Neural progenitor cell (in vitro differentiated cells): ENCODE measurements around the gene CREB5. TPM values are rescaled to one million over a fixed set of nuclear protein-coding genes. Genes with fewer than 3 reads are reported as not detected.

Experiments
- DNase-seq: peaks from one replicate; pipeline ENCODE4 v3.0.0-alpha.2; 2016; ENCODE audit warnings: low spot score
- H2AFZ ChIP-seq: fragments of 200-600 bp; sonication (generic); replicated peaks from 2 replicates; pipeline ENCODE4 v1.6.1; 2016; ENCODE audit warnings: antibody characterized with exemption
- H3F3A ChIP-seq: fragments of 200-600 bp; sonication (generic); 2 replicates; pipeline ENCODE4 v1.6.1; 2016; ENCODE audit warnings: antibody characterized with exemption, low read depth
- H3K27ac ChIP-seq: fragments of 200-600 bp; sonication (generic); 2 replicates; pipeline ENCODE4 v1.5.1; 2016; ENCODE audit warnings: mild to moderate bottlenecking
- H3K27me3 ChIP-seq: fragments of 200-600 bp; sonication (generic); 2 replicates; pipeline ENCODE4 v1.6.1; 2016; ENCODE audit warnings: mild to moderate bottlenecking, moderate library complexity
- H3K36me3 ChIP-seq: fragments of 200-600 bp; sonication (generic); 2 replicates; pipeline ENCODE4 v1.5.1; 2016
- H3K4me1 ChIP-seq: fragments of 200-600 bp; sonication (generic); 2 replicates; pipeline ENCODE4 v1.6.1; 2016; ENCODE audit warnings: mixed run types
- H3K4me2 ChIP-seq: fragments of 200-600 bp; sonication (generic); 2 replicates; pipeline ENCODE4 v1.6.1; 2016
- H3K4me3 ChIP-seq: fragments of 200-600 bp; sonication (generic); 2 replicates; pipeline ENCODE4 v1.5.1; 2016
- H3K79me2 ChIP-seq: fragments of 200-600 bp; sonication (generic); 2 replicates; pipeline ENCODE4 v1.6.1; 2016; ENCODE audit warnings: low read depth
- H3K9ac ChIP-seq: fragments of 200-600 bp; sonication (generic); 2 replicates; pipeline ENCODE4 v1.6.1; 2016
- H3K9me3 ChIP-seq: fragments of 200-600 bp; sonication (generic); 2 replicates; pipeline ENCODE4 v1.5.1; 2016; ENCODE audit warnings: low read depth
- H4K20me1 ChIP-seq: fragments of 200-600 bp; sonication (generic); 2 replicates; pipeline ENCODE4 v1.6.1; 2016; ENCODE audit warnings: low read depth
- H3K27ac Mint-ChIP-seq: 3 replicates; pipeline ENCODE4 v1.8.0; 2021; ENCODE audit warnings: mixed read lengths
- H3K27me3 Mint-ChIP-seq: 2 replicates; pipeline ENCODE4 v1.8.0; 2022; ENCODE audit warnings: low read depth, mild to moderate bottlenecking, inconsistent platforms, moderate library complexity, mixed read lengths; ENCODE audit not compliant: insufficient read depth
- H3K36me3 Mint-ChIP-seq: 3 replicates; pipeline ENCODE4 v1.8.0; 2021; ENCODE audit warnings: mixed read lengths
- H3K4me1 Mint-ChIP-seq: 3 replicates; pipeline ENCODE4 v1.8.0; 2021; ENCODE audit warnings: mixed read lengths
- H3K4me3 Mint-ChIP-seq: 3 replicates; pipeline ENCODE4 v1.8.0; 2021; ENCODE audit warnings: mild to moderate bottlenecking, moderate library complexity, mixed read lengths
- H3K9me3 Mint-ChIP-seq: 3 replicates; pipeline ENCODE4 v1.8.0; 2020; ENCODE audit warnings: mixed read lengths
- EZH2 ChIP-seq: fragments of 200-600 bp; sonication (generic); IDR thresholded peaks from 2 replicates; pipeline ENCODE4 v1.6.1; 2017; ENCODE audit warnings: antibody characterized with exemption, mild to moderate bottlenecking, moderate library complexity
- EZH2phosphoT487 ChIP-seq: fragments of 200-600 bp; sonication (generic); IDR thresholded peaks from 2 replicates; pipeline ENCODE4 v1.6.1; 2017; ENCODE audit warnings: antibody characterized with exemption
- total RNA-seq: library from RNA; depleted of rRNA; stranded (reverse); fragments of >200 nt; gene quantifications from 2 replicates; pipeline ENCODE4 v1.2.3, GENCODE V29; 2015; ENCODE audit warnings: low replicate concordance
- TF ChIP-seq, protein P1 (sequence below): fragments of 200-600 bp; sonication (generic); IDR thresholded peaks from 2 replicates; pipeline ENCODE4 v1.5.1; 2017; ENCODE audit warnings: antibody characterized with exemption, mild to moderate bottlenecking

CREB5 gene
- total RNA-seq, 1 donor from 2014 or later: 1.2 TPM

- peaks cover 4% of the 10 kb centered on the region for H3K4me1 ChIP-seq
- no peak overlapping the region for H3K27ac ChIP-seq
- Mint-ChIP-seq H3K27me3 (no peaks in the 10 kb centered on the region), H3K4me1 (peaks cover 4% of the 10 kb centered on the region), H3K36me3 (no peaks in the 10 kb centered on the region), H3K9me3 (no peaks in the 10 kb centered on the region), H3K27ac (no peak overlapping the region), H3K4me3 (no peak overlapping the region)
- H2AFZ ChIP-seq: no peak overlapping the region
- H3K36me3 ChIP-seq: no peaks in the 10 kb centered on the region
- H3K4me2 ChIP-seq: no peak overlapping the region
- no peak overlapping the region for H3K4me3 ChIP-seq
- no peaks in the 10 kb centered on the region for H3K79me2 ChIP-seq
- H3K9ac ChIP-seq: no peak overlapping the region
- TF ChIP-seq, protein P1, sequence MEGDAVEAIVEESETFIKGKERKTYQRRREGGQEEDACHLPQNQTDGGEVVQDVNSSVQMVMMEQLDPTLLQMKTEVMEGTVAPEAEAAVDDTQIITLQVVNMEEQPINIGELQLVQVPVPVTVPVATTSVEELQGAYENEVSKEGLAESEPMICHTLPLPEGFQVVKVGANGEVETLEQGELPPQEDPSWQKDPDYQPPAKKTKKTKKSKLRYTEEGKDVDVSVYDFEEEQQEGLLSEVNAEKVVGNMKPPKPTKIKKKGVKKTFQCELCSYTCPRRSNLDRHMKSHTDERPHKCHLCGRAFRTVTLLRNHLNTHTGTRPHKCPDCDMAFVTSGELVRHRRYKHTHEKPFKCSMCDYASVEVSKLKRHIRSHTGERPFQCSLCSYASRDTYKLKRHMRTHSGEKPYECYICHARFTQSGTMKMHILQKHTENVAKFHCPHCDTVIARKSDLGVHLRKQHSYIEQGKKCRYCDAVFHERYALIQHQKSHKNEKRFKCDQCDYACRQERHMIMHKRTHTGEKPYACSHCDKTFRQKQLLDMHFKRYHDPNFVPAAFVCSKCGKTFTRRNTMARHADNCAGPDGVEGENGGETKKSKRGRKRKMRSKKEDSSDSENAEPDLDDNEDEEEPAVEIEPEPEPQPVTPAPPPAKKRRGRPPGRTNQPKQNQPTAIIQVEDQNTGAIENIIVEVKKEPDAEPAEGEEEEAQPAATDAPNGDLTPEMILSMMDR: no peak
- TF ChIP-seq EZH2phosphoT487 (no peak), EZH2 (no peak)
- H4K20me1 ChIP-seq: no peaks in the 10 kb centered on the region
- no peaks in the 10 kb centered on the region for H3K27me3 ChIP-seq
- H3F3A ChIP-seq: no peaks in the 10 kb centered on the region
- DNase-seq: no peak
- H3K9me3 ChIP-seq: no peaks in the 10 kb centered on the region
These were observed 22.2 kb downstream of the CREB5 start for GRCh38 chr7:28434510-28434909.

- DNase-seq: no peak
- H3K4me3 ChIP-seq: no peak overlapping the region
- no peak overlapping the region for H3K4me2 ChIP-seq
- no peaks in the 10 kb centered on the region for H3K9me3 ChIP-seq
- H3K9me3 Mint-ChIP-seq: no peaks in the 10 kb centered on the region
- no peak overlapping the region for H3K4me3 Mint-ChIP-seq
- H3K36me3 Mint-ChIP-seq: no peaks in the 10 kb centered on the region
- H3K4me1 Mint-ChIP-seq: peaks cover 2% of the 10 kb centered on the region
- no peak overlapping the region for H3K27ac ChIP-seq
- H3K36me3 ChIP-seq: no peaks in the 10 kb centered on the region
- peaks cover 4% of the 10 kb centered on the region for H3K4me1 ChIP-seq
- H3K27me3 Mint-ChIP-seq: no peaks in the 10 kb centered on the region
- no peak overlapping the region for H2AFZ ChIP-seq
- no peak overlapping the region for H3K27ac Mint-ChIP-seq
- H3F3A ChIP-seq: no peaks in the 10 kb centered on the region
- no peaks in the 10 kb centered on the region for H3K27me3 ChIP-seq
- H4K20me1 ChIP-seq: no peaks in the 10 kb centered on the region
- no peak for TF ChIP-seq EZH2phosphoT487
- TF ChIP-seq, protein P1: no peak
- TF ChIP-seq EZH2: no peak
- no peak overlapping the region for H3K9ac ChIP-seq
- no peaks in the 10 kb centered on the region for H3K79me2 ChIP-seq
These were observed 22.8 kb downstream of the CREB5 start for GRCh38 chr7:28435152-28435551.

DNA sequence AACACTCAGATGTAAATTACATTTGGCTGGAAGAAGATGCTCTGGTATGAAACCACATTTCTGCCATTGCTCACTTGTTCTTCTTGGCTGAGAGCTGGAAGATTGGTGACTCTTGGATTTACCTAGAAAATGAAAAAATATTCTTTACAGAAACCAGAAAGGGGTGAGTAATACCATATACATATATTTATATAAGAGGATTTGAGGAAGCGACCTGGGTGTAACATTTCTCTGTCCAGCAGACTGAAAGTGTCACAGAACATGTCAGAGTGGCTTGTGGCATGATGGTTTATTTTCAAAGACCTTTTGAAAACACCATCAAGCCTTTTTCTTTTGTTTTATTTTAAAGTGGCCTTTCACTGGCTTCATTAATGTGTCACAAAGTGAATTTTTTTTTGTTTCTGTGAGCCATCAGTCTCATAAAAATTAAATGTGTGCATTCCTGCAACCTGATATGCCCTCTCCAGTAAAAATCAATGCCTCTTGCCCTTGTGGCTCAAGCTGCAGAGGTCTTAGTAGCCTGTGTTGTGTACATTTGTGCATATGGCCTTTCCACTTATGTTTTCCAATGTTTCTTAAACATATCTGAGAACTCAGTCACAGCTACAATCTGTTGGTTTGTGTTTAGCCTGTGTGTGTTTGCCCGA lies 23.5 kb downstream of the CREB5 start:
- H3K4me3 Mint-ChIP-seq: no peak overlapping the region
- Histone ChIP-seq H3K4me1 (peaks cover 4% of the 10 kb centered on the region), H3K36me3 (no peaks in the 10 kb centered on the region), H3K27ac (no peak overlapping the region), H3K4me2 (no peak overlapping the region), H3K4me3 (no peak overlapping the region), H3F3A (no peaks in the 10 kb centered on the region), H3K79me2 (no peaks in the 10 kb centered on the region), H3K9me3 (no peaks in the 10 kb centered on the region), H3K9ac (no peak overlapping the region), H3K27me3 (no peaks in the 10 kb centered on the region), H4K20me1 (no peaks in the 10 kb centered on the region), H2AFZ (no peak overlapping the region)
- DNase-seq: no peak
- no peaks in the 10 kb centered on the region for H3K27me3 Mint-ChIP-seq
- TF ChIP-seq EZH2phosphoT487 (no peak), EZH2 (no peak)
- TF ChIP-seq, protein P1: no peak
- no peak overlapping the region for H3K27ac Mint-ChIP-seq
- H3K9me3 Mint-ChIP-seq: no peaks in the 10 kb centered on the region
- H3K4me1 Mint-ChIP-seq: peaks cover 2% of the 10 kb centered on the region
- no peaks in the 10 kb centered on the region for H3K36me3 Mint-ChIP-seq
